NCI-H1092 (cell line): ENCODE data around the gene ADAMTS15.

Experiments
- DNase-seq: peaks from one replicate; lab custom pipeline; 2025; lab: John Stamatoyannopoulos, UW

ADAMTS15 gene

DNA sequence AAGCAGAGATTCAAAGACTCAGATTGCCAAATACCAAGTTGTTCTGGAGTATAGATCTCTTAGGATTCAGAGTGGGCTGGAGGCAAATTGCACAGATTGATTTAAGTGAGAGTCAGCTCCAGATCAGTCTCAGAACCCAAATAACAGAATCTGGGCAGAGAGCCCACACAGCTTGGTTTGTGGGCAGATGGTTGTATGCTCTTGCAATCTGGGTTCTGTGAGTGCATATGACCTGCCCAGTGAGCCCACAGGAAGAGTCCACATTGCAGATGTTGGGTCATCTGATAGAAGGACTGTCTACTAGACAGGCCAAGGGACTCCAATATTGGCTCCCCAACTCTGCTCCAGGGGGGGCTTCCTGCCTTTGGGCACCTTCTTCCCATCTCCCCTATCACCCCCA is 65.9 kb downstream of the ADAMTS15 start:
- DNase-seq, result no peak

DNA sequence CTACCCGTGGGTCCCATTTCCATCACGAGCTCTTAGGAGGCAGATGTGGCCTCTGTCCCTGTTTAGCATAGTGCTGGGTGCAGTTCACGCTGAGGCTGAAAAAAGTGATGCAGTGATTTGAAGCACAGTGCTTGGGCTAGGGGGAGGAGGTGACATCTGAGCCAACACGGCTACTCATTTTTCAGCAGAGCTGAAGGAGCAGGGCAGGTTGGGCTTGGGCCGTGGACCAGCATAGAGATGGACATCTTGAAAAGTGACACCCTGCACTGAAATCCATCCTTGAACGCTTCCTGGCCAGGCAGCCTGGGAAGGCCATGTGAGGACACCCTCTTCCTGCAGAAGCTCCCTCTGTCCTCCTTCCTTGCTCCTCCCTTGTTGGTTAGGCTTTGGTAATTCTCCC is 66.4 kb downstream of the ADAMTS15 start:
- DNase-seq, result no peak

DNA sequence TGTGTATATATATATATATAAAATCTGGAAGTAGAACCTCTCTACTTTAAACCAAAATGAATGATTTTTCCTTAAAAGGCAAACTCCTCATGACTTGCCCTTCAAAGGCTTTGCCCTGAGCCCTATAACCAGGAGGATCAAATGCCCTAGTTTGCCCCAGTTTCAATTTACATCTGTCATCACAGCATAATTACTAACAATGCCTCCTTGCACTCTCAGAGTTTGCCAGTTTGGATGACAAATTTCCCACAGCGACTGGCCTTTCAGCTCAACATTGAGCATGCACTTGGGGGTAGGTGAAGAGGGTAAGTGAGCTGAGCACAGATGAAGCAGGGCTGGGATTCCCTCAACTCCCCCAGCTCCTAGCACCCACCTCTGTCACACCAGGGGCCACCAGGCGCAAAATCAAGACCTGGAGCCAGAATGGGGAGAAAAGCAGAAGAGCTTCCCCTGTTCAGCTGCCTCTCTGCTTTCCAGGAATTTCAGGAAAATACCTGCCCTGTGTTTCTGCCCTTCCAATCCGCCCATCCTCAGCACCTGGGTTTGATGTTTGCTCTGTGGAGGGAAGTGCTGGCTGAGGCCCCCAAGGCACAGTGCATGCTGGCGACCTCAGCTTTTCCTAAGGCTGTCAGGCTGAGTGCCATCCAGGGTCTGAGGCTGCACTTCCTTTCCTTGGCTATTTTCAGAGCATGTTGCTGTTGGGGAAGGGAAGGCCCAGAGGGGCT is 67.5 kb downstream of the ADAMTS15 start:
- no peak for DNase-seq

DNA sequence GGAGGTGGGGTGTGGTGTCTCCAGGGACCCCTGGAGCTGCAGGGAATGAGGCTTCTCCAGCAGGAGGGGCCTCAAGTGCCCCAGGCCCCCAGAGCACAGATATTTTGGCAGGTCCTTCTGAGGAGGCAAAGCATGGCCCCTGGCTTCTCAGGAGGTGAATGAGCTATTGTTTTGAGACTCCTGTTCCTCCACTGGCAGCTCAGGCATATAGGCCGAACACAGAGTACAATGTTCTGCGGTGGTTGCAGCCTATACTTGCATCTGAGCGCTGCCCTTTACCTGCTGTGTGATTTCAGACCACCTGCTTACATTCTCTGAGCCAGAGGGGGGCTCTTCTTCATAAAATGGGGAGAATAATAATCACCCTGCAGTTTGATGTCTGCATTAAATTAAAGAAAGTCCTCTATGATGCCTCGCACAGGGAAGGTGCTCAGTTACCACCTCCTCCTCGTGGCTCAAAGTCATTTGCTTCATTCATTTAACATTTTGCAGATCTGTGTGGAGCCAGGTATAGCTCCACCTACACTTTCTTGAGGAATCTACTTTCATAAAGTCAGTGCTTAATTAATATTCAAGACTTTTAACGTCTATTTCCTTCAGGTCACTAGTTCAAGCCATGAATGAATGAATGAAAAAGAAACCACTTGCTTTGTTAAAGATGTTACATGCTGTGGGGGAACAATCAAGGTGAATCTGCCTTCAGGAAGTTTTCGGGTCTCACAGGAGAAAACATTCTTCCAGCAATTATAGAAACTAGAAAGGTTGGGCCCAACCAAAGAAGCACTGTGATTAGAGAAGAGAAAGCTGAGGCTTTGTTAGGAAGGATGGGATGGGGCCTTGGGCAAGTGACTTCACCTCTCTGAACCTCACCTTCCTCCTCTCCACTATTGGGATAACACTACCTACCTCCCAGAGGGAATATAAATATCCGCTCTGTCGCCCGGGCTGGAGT is 68.4 kb downstream of the ADAMTS15 start:
- no peak for DNase-seq

DNA sequence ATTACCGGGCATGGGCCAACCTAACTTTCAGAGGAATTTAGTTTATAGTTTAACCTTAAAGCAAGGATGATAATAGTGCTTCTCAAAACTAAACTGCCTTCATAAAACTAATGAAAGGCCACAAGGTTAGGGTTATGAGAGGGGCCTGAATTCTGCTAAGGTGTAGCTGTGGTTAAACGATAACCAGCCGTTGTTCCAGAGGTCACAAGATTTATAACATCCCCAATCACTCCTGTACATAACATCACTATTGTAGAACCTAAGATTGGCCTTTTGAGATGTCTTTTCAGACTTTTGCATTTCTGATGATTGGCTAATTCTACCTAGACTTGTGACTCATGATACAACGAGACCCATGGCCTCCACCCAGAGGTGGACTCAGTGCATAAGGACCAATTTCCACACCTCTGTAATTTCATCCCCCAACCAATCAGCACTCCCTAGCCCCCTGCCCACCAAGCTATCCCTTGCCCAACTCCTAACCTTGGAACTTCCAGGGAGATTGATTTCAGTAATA is 69.8 kb downstream of the ADAMTS15 start:
- DNase-seq, result no peak

DNA sequence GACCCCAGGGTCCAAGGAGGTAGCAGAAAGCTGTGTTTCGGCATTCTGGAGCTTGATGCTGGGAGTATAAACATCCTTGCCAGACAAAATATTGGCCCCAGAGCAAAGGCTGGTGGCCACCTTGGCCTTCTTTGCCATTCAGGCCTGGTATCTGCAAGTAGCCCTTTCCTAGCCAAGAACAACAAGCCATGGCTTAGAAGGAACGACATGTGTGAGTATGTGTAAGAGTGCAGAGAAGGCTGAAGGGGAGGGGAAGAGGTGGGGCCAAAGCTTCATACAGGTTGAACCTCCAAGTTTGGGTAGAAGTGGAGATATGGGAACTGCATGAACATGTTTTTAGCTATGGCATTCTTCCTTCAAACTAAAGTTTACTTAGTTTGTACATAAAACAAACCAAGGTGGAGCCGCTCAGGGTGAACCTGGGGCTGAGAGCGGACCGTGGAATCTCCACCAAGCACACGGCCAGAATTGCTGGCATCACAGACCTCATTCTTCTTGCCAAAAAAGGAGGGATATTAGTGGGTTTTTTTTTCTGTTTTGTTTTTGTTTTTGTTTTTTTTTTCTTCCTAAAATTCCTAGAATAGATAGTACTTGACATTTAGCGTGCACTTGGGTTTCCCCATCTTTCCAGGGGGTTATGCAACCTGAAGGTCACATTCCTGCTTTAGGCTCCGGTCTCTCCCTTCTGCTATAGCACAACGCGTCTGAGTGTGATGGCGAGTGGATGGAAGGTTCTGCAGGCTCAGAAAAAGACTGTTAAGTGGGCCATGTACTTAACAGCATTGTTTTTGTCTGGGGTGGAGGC is 70.9 kb downstream of the ADAMTS15 start:
- DNase-seq, result no peak

DNA sequence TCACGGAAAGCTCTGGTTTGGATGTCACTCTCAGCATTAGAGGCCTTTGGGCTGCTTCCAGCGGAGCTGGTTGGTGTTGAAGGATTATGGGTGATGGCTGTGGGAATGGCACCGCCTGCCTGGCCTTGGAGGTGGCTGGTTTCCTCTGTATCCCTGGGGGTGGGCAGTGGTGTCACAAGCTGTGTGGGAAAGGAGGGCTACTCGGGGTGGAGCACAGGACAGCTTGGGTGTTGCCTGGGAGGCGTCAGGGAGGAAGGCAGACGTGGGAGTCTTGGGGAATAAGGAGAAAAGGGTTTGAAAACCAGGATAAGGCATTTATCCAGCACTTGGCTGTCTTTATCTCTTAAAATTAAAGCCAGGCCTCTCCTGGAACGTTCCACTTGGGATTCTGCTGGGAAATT is 71.8 kb downstream of the ADAMTS15 start:
- DNase-seq, result no peak

DNA sequence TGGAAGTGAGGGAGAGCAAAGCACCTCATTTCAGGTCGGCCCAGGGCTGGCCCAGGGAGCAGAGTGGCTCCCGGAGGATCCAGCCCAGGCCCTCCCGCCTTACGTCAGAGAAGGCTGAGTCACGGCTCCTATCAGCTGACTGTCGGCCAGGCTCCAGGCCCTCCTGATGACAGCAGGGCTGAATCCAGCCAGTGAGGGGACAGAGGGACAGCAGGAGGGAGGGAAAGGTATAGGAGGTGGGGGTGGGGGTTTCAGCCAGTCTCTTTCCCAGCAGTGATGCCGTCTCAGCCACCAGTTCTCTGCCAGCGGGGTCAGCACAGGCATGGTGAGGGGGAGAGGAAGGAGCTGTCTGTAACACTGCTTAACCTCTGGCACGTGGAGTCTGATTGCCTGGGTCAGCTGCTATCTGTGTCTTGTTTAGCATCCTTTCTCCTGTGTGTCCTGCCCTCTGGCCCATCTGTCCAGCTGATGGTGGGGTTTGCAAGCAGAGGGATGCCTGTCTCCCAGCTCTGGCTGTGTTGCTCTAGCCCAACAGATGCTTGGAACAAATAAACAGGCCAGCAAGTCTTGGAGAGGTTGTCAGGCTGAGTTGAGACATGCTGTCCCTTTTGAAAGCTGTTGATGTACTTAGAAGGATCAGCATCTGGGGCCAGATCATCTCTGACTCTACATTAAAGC is 74.0 kb downstream of the ADAMTS15 start:
- DNase-seq, result no peak

DNA sequence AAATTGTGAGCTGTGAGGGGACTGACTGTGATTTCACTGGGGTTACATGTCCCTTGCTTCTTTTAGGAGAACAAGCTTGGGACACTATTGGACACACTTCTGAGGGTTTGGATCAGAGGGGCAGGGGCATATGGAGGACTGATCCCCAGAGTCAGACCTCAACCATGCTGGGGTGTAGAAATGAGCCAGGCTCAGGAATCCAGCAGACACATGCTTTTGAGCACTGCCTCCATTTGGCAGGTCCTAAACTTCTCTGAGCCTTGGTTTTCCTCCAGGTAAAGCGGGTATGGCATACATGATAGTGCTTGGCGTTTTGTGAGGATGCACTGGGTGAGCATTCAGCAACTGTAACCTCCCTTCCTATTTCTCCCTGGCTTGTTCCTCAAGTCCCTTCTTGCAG is 74.7 kb downstream of the ADAMTS15 start:
- DNase-seq, result no peak

- DNase-seq, result no peak
Measured at GRCh38 chr11:130523609-130524008, 75.2 kb downstream of the ADAMTS15 start.

- no peak for DNase-seq
Measured at GRCh38 chr11:130524132-130524790, 75.8 kb downstream of the ADAMTS15 start.

DNA sequence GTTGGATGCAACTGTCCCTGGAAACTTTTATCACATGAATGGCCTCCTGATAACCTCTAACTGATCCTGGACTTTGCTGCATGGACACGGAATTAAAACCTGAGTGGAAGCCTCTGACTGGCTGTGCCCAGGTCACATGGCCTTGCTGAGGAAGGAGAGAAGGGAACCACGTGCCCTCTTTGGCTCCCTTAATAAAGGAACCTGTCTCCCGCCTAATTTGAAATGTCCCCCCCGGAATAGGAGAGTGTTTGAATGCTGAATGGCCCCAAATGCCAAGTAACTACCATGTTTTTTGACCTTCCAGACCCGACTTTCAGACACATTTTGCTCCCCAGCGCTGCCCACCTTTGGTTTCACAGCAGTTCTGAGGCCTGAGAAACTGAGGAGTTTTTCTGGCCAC is 76.9 kb downstream of the ADAMTS15 start:
- DNase-seq, result no peak
